Kidney tubule cell (primary cell): Measurements from ENCODE around the gene PRSS12.
"Not testable (repeated sequence)": the region's sequence is repeated elsewhere in the genome, so short reads cannot be mapped to it uniquely, and the experiment has no call there.

ENCODE experiments used
- DNase-seq: peaks from one replicate; pipeline ENCODE4 v3.0.0-alpha.2; 2018; ENCODE audit warnings: low spot score

PRSS12 gene

GRCh38 chr4:118325431-118325830, 27.4 kb downstream of the PRSS12 start:
- DNase-seq = no peak

GRCh38 chr4:118322831-118323502, 29.8 kb downstream of the PRSS12 start:
- DNase-seq = no peak

- DNase-seq = peak; percentile 9
Measured at GRCh38 chr4:118318931-118319330, 33.9 kb downstream of the PRSS12 start.

- no peak for DNase-seq
Measured at GRCh38 chr4:118317691-118318090, 35.1 kb downstream of the PRSS12 start.

GRCh38 chr4:118314221-118314620, 38.6 kb downstream of the PRSS12 start:
- DNase-seq = no peak

GRCh38 chr4:118313098-118313497, 39.7 kb downstream of the PRSS12 start:
- no peak for DNase-seq

- DNase-seq = no peak
Measured at GRCh38 chr4:118308306-118309030, 44.3 kb downstream of the PRSS12 start.

- DNase-seq = no peak
Measured at GRCh38 chr4:118307643-118308042, 45.2 kb downstream of the PRSS12 start.

GRCh38 chr4:118299619-118300018, 53.2 kb downstream of the PRSS12 start:
- DNase-seq = not testable (repeated sequence)

GRCh38 chr4:118296729-118297128, 56.1 kb downstream of the PRSS12 start:
- no peak for DNase-seq

- DNase-seq = no peak
Measured at GRCh38 chr4:118290951-118291350, 61.9 kb downstream of the PRSS12 start.

GRCh38 chr4:118289794-118290193, 63.0 kb downstream of the PRSS12 start:
- DNase-seq = no peak

GRCh38 chr4:118287711-118288451, 64.9 kb downstream of the PRSS12 start:
- no peak for DNase-seq

GRCh38 chr4:118286685-118287084, 66.1 kb downstream of the PRSS12 start:
- no peak for DNase-seq

- no peak for DNase-seq
Measured at GRCh38 chr4:118285931-118286330, 66.9 kb downstream of the PRSS12 start.

- peak; percentile 65 for DNase-seq
Measured at GRCh38 chr4:118284169-118284568, 68.6 kb downstream of the PRSS12 start.

GRCh38 chr4:118282692-118283091, 70.1 kb downstream of the PRSS12 start:
- DNase-seq = peak; percentile 24

- DNase-seq = peak; percentile 68
Measured at GRCh38 chr4:118281611-118282442, 71.0 kb downstream of the PRSS12 start.

GRCh38 chr4:118280501-118281218, 72.1 kb downstream of the PRSS12 start:
- peak; percentile 78 for DNase-seq

- DNase-seq = peak; percentile 5
Measured at GRCh38 chr4:118279920-118280432, 72.8 kb downstream of the PRSS12 start.

- DNase-seq = peak; percentile 5
Measured at GRCh38 chr4:118279328-118279727, 73.5 kb downstream of the PRSS12 start.
